HepG2 (cell line): ENCODE results near the gene NKAIN2. TPM values are rescaled to one million over a fixed set of nuclear protein-coding genes. Genes with fewer than 3 reads are reported as not detected.
"Not testable (repeated sequence)": the region's sequence is repeated elsewhere in the genome, so short reads cannot be mapped to it uniquely, and the experiment has no call there.

ENCODE experiments used
- ATAC-seq: fragments of 200-7000 bp; cut with Tn5 transposase; 3 replicates; pipeline ENCODE4 v1.9.1; 2020; ENCODE audit warnings: mild to moderate bottlenecking, moderate library complexity
- BruUV-seq: library from RNA; stranded (reverse); fragments of 400-500 nt; replicated peaks from 2 replicates; lab custom pipeline; 2021; lab: Mats Ljungman, UMichigan
- CTCF ChIA-PET: fragments of 300-600 bp; formaldehyde crosslinking; extraction: SDS; loops from one replicate; lab custom pipeline; 2021; ENCODE audit warnings: low total read pairs, inconsistent platforms, low intra/inter-chr PET ratio; lab: Yijun Ruan, JAX
- POLR2A ChIA-PET: fragments of 350-600 bp; sonication (Branson Sonifier 250); formaldehyde crosslinking; loops from one replicate; lab custom pipeline; 2020; ENCODE audit warnings: antibody characterized with exemption, inconsistent platforms; lab: Yijun Ruan, JAX
- DNase-seq: peaks from one replicate; pipeline ENCODE4 v3.0.0-alpha.2; 2015; ENCODE audit warnings: low spot score
- FAIRE-seq: peaks from 3 replicates; lab custom pipeline; 2011; peaks lifted over from hg19 to GRCh38; lab: Jason Lieb, UNC
- H2AFZ ChIP-seq: one replicate; pipeline ENCODE4 v1.6.1; 2011; ENCODE audit warnings: low read length, inconsistent platforms
- H3K27ac ChIP-seq: fragments of 300-600 bp; 3 replicates; pipeline ENCODE4 v1.8.0; 2011; ENCODE audit warnings: mixed run types, mild to moderate bottlenecking, mixed read lengths, low read length, inconsistent platforms; ENCODE audit not compliant: insufficient read depth; ENCODE audit errors: extremely low read length
- H3K27me3 ChIP-seq, 2 experiments: fragments of 200-600 bp in 1 of 2; 2 replicates in 1 of 2; 3 replicates in 1 of 2; pipeline versions ENCODE4 v1.6.0 to v1.8.0; 2011; ENCODE audit warnings: low read length in 2 of 2, mild to moderate bottlenecking in 2 of 2, moderate library complexity in 2 of 2, inconsistent platforms in 1 of 2; ENCODE audit not compliant: insufficient read depth in 2 of 2, control insufficient read depth in 1 of 2
- H3K36me3 ChIP-seq, 2 experiments: fragments of 200-600 bp in 1 of 2; replicated peaks in 1 of 2; 2 replicates in 1 of 2; 3 replicates in 1 of 2; pipeline versions ENCODE4 v1.5.1 to v1.8.0; 2011; ENCODE audit warnings: low read length in 2 of 2, inconsistent platforms in 1 of 2; ENCODE audit not compliant: insufficient read depth in 2 of 2, control insufficient read depth in 1 of 2
- H3K4me1 ChIP-seq: 2 replicates; pipeline ENCODE4 v1.5.1; 2012; ENCODE audit warnings: low read length, inconsistent platforms; ENCODE audit not compliant: insufficient read depth
- H3K4me2 ChIP-seq: 2 replicates; pipeline ENCODE4 v1.6.0; 2011; ENCODE audit warnings: low read depth, low read length, inconsistent platforms
- H3K4me3 ChIP-seq, 3 experiments: fragments of 200-600 bp in 1 of 3; sonication (generic), shearing (Covaris generic) in 1 of 3; replicated peaks in 1 of 3; 2 replicates each; pipeline ENCODE4 v1.5.1; 2011 to 2016; ENCODE audit warnings: low read length in 3 of 3, inconsistent platforms in 2 of 3, low read depth in 2 of 3, mild to moderate bottlenecking in 2 of 3, control low read depth in 1 of 3, mixed read lengths in 1 of 3; ENCODE audit not compliant: insufficient read depth in 1 of 3
- H3K79me2 ChIP-seq: one replicate; pipeline ENCODE4 v1.6.1; 2011; ENCODE audit warnings: low read length, inconsistent platforms; ENCODE audit not compliant: insufficient read depth
- H3K9ac ChIP-seq: 2 replicates; pipeline ENCODE4 v1.6.0; 2011; ENCODE audit warnings: mild to moderate bottlenecking, low read depth, low read length, inconsistent platforms; ENCODE audit not compliant: insufficient read depth
- H3K9me3 ChIP-seq: 2 replicates; pipeline ENCODE4 v1.5.1; 2012; ENCODE audit warnings: mild to moderate bottlenecking, low read length
- H4K20me1 ChIP-seq: 2 replicates; pipeline ENCODE4 v1.6.0; 2011; ENCODE audit warnings: inconsistent platforms, mild to moderate bottlenecking, low read length, moderate library complexity; ENCODE audit not compliant: insufficient read depth
- FOXP4 ChIP-seq: sonication (generic); formaldehyde crosslinking; IDR thresholded peaks from 2 replicates; pipeline ENCODE4 v1.4.0; 2020; ENCODE audit warnings: missing genetic modification reagents
- MEIS1 ChIP-seq: sonication (generic); formaldehyde crosslinking; IDR thresholded peaks from 2 replicates; pipeline ENCODE4 v1.9.0; 2021; ENCODE audit warnings: mild to moderate bottlenecking, missing genetic modification reagents, moderate library complexity, borderline replicate concordance
- MEIS2 ChIP-seq: sonication (generic); formaldehyde crosslinking; IDR thresholded peaks from 2 replicates; pipeline ENCODE4 v1.9.0; 2021; ENCODE audit warnings: mild to moderate bottlenecking, missing genetic modification reagents
- SALL1 ChIP-seq: sonication (generic); formaldehyde crosslinking; IDR thresholded peaks from 2 replicates; pipeline ENCODE4 v1.8.0; 2022; ENCODE audit warnings: mild to moderate bottlenecking, missing genetic modification reagents
- SP140L ChIP-seq: sonication (generic); formaldehyde crosslinking; IDR thresholded peaks from 2 replicates; pipeline ENCODE4 v1.4.0; 2020; ENCODE audit warnings: missing genetic modification reagents, borderline replicate concordance
- SRF ChIP-seq: IDR thresholded peaks from 2 replicates; pipeline ENCODE4 v1.6.1; 2011; ENCODE audit warnings: mild to moderate bottlenecking, low read depth, low read length, moderate library complexity
- ZFP36 ChIP-seq: fragments of 150-350 bp; IDR thresholded peaks from 2 replicates; pipeline ENCODE4 v1.6.1; 2018; ENCODE audit warnings: borderline replicate concordance, low read length, low read depth; ENCODE audit not compliant: partially characterized antibody
- ZGPAT ChIP-seq: IDR thresholded peaks from 2 replicates; pipeline ENCODE4 v1.6.1; 2016; ENCODE audit warnings: mild to moderate bottlenecking
- ZNF446 ChIP-seq: sonication (generic); formaldehyde crosslinking; IDR thresholded peaks from 2 replicates; pipeline ENCODE4 v1.5.0; 2020; ENCODE audit warnings: mild to moderate bottlenecking, missing genetic modification reagents
- ZNF766 ChIP-seq: sonication (generic); formaldehyde crosslinking; IDR thresholded peaks from 2 replicates; pipeline ENCODE4 v1.5.0; 2020; ENCODE audit warnings: missing genetic modification reagents, borderline replicate concordance
- WGBS: methylation state at CpG from one replicate; pipeline ENCODE4 v1.1.6; 2017; ENCODE audit warnings: low lambda C conversion rate; 5-methylcytosine and 5-hydroxymethylcytosine counted together
- in situ Hi-C: cut with HindIII; loops from 2 replicates; pipeline ENCODE4 v1.10.0; 2017; ENCODE audit warnings: low pct_unique_long_range_greater_than_20kb; ENCODE audit not compliant: extremely low pct_ligation_motif_present
- intact Hi-C: fragments of 100-400 bp; cut with micrococcal nuclease; formaldehyde crosslinking; loops from one replicate; pipeline ENCODE4 v1.10.0; 2022; ENCODE audit not compliant: unreplicated experiment
- polyA plus RNA-seq, 8 experiments: library from polyadenylated mRNA; depleted of rRNA in 3 of 8; stranded (reverse) in 7 of 8; unstranded in 1 of 8; fragments of >200 nt; fragmentation: Illumina TruSeq in 4 of 8; extraction: Trizol in 4 of 8; gene quantifications; 2 replicates each; pipeline versions ENCODE4 v1.2.1 to v1.2.3, GENCODE V29; 2011 to 2016; ENCODE audit warnings: low read depth in 4 of 8, missing spikeins in 1 of 8, mixed read lengths in 1 of 8; ENCODE audit not compliant: insufficient read depth in 1 of 8
- total RNA-seq, 5 experiments: library from RNA; depleted of rRNA; stranded (reverse); fragments of >200 nt; fragmentation: Illumina TruSeq; extraction: Trizol; gene quantifications; 2 replicates each; pipeline ENCODE4 v1.2.3, GENCODE V29; 2016; ENCODE audit warnings: low read depth in 1 of 5

The NKAIN2 gene
- total and polyA plus RNA-seq, 2 of the 13 experiments (the other 11 are each of a cell fraction or from before 2014, with no cell fraction given), result not detected

- TF ChIP-seq FOXP4 (no peak), SP140L (CRISPR knock-in tag) (no peak), ZNF766 (no peak), ZNF446 (no peak), ZGPAT (CRISPR knock-in tag) (no peak), SALL1 (CRISPR knock-in tag) (no peak), MEIS1 (CRISPR knock-in tag) (no peak)
These were observed 895.4 kb downstream of the NKAIN2 start (continued) for GRCh38 chr6:124699038-124699437.

GRCh38 chr6:124703541-124703940 lies 899.9 kb downstream of the NKAIN2 start:
- H3K4me2 ChIP-seq, result no peak overlapping the region
- no peaks in the 10 kb centered on the region for H3K27me3 ChIP-seq
- ChIA-PET CTCF (no interaction called here), POLR2A (no interaction called here)
- no peaks in the 10 kb centered on the region for H3K79me2 ChIP-seq
- no peak overlapping the region for H3K27ac ChIP-seq
- H3K9ac ChIP-seq, result no peak overlapping the region
- DNase-seq (no peak), FAIRE-seq (no peak), ATAC-seq (no peak)
- no peaks in the 10 kb centered on the region for H3K36me3 ChIP-seq
- H4K20me1 ChIP-seq, result no peaks in the 10 kb centered on the region
- no peaks in the 10 kb centered on the region for H3K4me1 ChIP-seq
- TF ChIP-seq ZFP36 (no peak), MEIS2 (CRISPR knock-in tag) (no peak), SRF (no peak)
- intact Hi-C loops (no loop called here), in situ Hi-C loops (no loop called here)
- no peak overlapping the region for H2AFZ ChIP-seq
- H3K4me3 ChIP-seq, result no peak overlapping the region
- WGBS, result 0% methylated on average over 2 of the region's 2 CpGs
- BruUV-seq, result no TSS peak
- H3K9me3 ChIP-seq, result no peaks in the 10 kb centered on the region

- H3K79me2 ChIP-seq, H4K20me1 ChIP-seq, H3K9me3 ChIP-seq, H2AFZ ChIP-seq, H3K9ac ChIP-seq, in situ Hi-C loops, BruUV-seq, FAIRE-seq, DNase-seq, POLR2A ChIA-PET, H3K4me2 ChIP-seq, intact Hi-C loops, H3K27ac ChIP-seq, H3K27me3 ChIP-seq, H3K36me3 ChIP-seq, H3K4me1 ChIP-seq, CTCF ChIA-PET, ATAC-seq, H3K4me3 ChIP-seq: not testable (repeated sequence)
- WGBS, result 86% methylated on average over 9 of the region's 17 CpGs
These were observed 908.9 kb downstream of the NKAIN2 start for GRCh38 chr6:124712532-124712931.
